Activated CD8-positive, alpha-beta memory T cell treated with anti-CD3 and anti-CD28 coated beads, Interleukin-2, amount 10 ng/mL, durations not matched to agents 7 days and 5 days (primary cell): ENCODE measurements around the gene STS. TPM values are rescaled to one million over a fixed set of nuclear protein-coding genes. Genes with fewer than 3 reads are reported as not detected.

Source experiments
- ATAC-seq: fragments of 150-1000 bp; cut with Tn5 transposase; one replicate; pipeline ENCODE4 v1.10.0; 2021; ENCODE audit warnings: moderate library complexity
- CTCF ChIA-PET: fragments of 350-600 bp; sonication (Branson Sonifier 250); formaldehyde crosslinking; loops from one replicate; lab custom pipeline; 2021; ENCODE audit warnings: antibody characterized with exemption; lab: Charles Lee
- DNase-seq: peaks from one replicate; pipeline ENCODE4 v3.0.0-alpha.2; 2020
- H3K27ac Mint-ChIP-seq: one replicate; pipeline ENCODE4 v1.8.0; 2021; ENCODE audit warnings: mild to moderate bottlenecking, mixed read lengths
- H3K27me3 Mint-ChIP-seq: one replicate; pipeline ENCODE4 v1.8.0; 2021; ENCODE audit warnings: mixed read lengths
- H3K36me3 Mint-ChIP-seq: one replicate; pipeline ENCODE4 v1.8.0; 2021; ENCODE audit warnings: mild to moderate bottlenecking, mixed read lengths
- H3K4me1 Mint-ChIP-seq: one replicate; pipeline ENCODE4 v1.8.0; 2021; ENCODE audit warnings: mixed read lengths
- H3K4me3 Mint-ChIP-seq: one replicate; pipeline ENCODE4 v1.8.0; 2021; ENCODE audit warnings: mild to moderate bottlenecking, moderate library complexity, mixed read lengths
- H3K9me3 Mint-ChIP-seq: one replicate; pipeline ENCODE4 v1.8.0; 2022; ENCODE audit warnings: low read depth, mixed read lengths
- total RNA-seq, 2 experiments: library from RNA; stranded (reverse); gene quantifications; one replicate each; pipeline ENCODE4 v1.2.3, GENCODE V29; 2021

The STS gene
- total RNA-seq, 2 experiments from 2014 or later = 1.5 to 1.7 TPM

DNA sequence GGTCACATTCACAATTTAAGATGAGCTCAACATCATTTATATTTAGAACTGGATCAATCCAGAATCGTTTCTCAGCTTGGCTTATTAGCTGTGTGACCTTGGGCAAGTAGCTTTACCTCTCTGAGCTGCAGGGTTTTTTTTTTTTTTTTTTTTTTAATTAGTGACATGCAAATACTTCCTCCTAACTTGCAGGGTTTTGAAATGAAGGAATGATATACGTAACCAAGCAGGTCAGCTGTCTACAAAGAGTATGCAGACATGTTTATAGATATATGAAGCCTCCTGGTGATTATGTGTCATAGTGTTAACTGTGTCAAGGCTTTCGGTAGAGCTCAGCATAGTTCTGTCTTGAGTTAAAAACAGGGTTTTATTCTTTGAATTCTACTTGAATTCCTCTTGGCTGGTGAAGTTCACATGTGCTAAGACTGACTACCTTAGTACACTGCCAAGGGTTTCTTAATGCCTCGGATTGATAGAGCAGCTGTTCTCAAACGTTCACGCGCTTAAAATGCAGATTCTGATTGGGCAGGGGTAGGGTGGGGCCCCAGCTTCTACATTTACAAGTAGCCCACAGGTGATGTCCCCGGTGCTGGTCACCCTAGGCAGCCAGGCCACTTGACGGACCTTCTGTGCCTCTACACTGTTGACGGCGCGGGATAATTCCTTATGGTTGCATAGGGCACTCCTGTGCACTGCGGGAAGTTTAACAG lies 654 bp upstream of the STS start:
- peak overlapping the region; percentile 85 for H3K27ac Mint-ChIP-seq
- H3K4me3 Mint-ChIP-seq = peak overlapping the region; percentile 79
- H3K36me3 Mint-ChIP-seq = peaks cover 7% of the 10 kb centered on the region
- peak; percentile 44 for DNase-seq
- no peaks in the 10 kb centered on the region for H3K27me3 Mint-ChIP-seq
- no peak for ATAC-seq
- CTCF ChIA-PET = interaction anchor here (1.1 to 2.2 kb wide), 2 partner anchors 12 to 14 kb away, joined by 4 to 9 read pairs; no protein-coding TSS in a partner anchor
- H3K4me1 Mint-ChIP-seq = peaks cover 21% of the 10 kb centered on the region
- no peaks in the 10 kb centered on the region for H3K9me3 Mint-ChIP-seq

DNA sequence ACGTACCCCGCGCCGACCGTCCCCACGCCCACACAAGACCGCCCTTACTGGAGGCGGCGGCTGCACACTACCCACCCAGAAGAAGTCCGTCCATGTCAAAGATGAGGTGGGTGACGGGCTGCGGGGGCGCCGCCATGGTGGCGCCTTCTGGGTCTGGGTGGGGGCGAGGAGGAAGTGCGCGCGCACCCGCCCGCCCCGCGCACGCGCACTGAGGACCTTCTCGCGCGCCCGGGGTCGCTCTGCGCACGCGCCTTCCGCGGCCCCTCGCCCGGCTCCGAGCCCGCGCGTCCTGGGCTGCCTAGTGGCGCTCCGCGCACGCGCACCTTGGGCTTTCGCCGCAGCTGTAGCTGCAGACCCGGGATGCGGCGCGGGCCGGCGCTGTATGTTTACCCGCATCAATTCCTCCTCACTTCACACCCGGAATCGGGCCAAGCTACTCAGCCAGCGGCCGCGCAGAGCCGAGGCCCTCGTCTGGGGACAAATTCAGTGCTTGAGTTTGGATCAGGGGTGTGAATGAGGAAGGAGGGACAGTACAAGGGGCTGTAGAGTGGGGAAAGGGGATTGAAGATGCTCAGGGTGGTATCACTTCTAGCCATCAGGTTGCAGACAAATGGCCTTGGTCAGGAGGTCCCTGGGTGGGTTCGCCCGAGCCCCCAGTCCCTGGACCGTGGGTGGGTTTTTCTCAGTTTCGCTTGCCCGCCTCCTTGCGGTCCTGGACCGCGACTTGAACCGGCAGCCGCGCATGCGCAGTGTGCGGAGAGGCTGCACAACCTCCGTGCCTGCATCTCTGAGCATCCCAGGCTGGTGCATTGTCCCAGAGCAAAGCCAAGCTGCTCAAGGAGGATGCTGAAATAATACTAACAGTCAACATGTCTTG lies 704 bp downstream of the STS start, which contains the start of gene PUDP:
PUDP (minus strand) TSS at position 176 of the 877 bp plus-strand sequence; CDS start at position 136, 40 bp downstream.
- peak within 1 kb of the TSS; percentile 89 for H3K27ac Mint-ChIP-seq
- DNase-seq (peak; percentile 86), ATAC-seq (peak; percentile 94)
- no peaks in the 10 kb centered on the region for H3K9me3 Mint-ChIP-seq
- H3K4me3 Mint-ChIP-seq = peak within 1 kb of the TSS; percentile 80
- no peaks in the 10 kb centered on the region for H3K27me3 Mint-ChIP-seq
- H3K4me1 Mint-ChIP-seq = peaks cover 19% of the 10 kb centered on the region
- CTCF ChIA-PET = interaction anchor here (2.2 kb wide), 1 partner anchor 15 kb away, joined by 9 read pairs; no protein-coding TSS in a partner anchor
- H3K36me3 Mint-ChIP-seq = peaks cover 1% of the 10 kb centered on the region

DNA sequence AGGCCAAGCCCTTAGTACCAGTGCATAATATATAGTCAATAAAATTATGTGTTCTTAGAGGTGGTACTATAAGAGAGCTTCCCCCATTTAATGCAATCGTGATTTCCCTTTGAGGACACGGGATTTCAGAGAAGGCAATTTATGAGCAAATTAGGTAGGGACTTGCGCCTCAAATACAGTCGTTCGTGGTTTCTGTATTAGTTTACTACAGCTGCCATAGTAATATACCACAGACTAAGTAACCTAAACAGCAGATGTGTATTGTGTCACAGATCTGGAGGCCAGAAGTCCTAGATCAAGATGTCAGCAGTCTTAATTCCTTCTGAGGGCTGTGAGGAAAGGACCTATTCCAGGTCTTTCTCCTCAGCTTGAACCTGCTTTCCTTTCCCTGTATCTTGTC lies 1.9 kb downstream of the STS start:
- no peak for ATAC-seq
- no peak for DNase-seq
- CTCF ChIA-PET = no interaction called here
- Mint-ChIP-seq H3K9me3 (no peaks in the 10 kb centered on the region), H3K27ac (no peak overlapping the region), H3K4me3 (no peak overlapping the region), H3K27me3 (no peaks in the 10 kb centered on the region), H3K36me3 (peaks cover 1% of the 10 kb centered on the region), H3K4me1 (peaks cover 17% of the 10 kb centered on the region)

DNA sequence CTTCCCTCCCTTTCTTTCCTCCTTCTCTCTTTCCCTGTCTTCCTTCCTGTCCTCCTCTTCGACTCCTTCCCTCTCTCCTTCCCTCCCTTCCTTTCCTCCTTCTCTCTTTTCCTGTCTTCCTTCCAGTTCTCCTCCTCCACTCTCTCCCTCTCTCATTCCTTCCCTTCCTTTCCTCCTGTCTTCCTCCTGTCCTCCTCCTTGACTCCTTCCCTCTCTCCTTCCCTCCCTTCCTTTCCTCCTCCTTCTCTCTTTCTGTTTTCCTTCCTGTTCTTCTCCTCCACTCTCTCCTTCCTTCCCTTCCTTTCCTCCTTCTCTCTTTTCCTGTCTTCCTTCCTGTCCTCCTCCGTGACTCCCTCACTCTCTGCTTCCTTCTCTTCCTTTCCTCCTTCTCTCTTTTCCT lies 5.7 kb downstream of the STS start:
- no peak overlapping the region for H3K27ac Mint-ChIP-seq
- CTCF ChIA-PET = no interaction called here
- H3K9me3 Mint-ChIP-seq = no peaks in the 10 kb centered on the region
- H3K4me1 Mint-ChIP-seq = peaks cover 6% of the 10 kb centered on the region
- H3K36me3 Mint-ChIP-seq = no peaks in the 10 kb centered on the region
- no peaks in the 10 kb centered on the region for H3K27me3 Mint-ChIP-seq
- ATAC-seq = no peak
- H3K4me3 Mint-ChIP-seq = no peak overlapping the region
- no peak for DNase-seq

DNA sequence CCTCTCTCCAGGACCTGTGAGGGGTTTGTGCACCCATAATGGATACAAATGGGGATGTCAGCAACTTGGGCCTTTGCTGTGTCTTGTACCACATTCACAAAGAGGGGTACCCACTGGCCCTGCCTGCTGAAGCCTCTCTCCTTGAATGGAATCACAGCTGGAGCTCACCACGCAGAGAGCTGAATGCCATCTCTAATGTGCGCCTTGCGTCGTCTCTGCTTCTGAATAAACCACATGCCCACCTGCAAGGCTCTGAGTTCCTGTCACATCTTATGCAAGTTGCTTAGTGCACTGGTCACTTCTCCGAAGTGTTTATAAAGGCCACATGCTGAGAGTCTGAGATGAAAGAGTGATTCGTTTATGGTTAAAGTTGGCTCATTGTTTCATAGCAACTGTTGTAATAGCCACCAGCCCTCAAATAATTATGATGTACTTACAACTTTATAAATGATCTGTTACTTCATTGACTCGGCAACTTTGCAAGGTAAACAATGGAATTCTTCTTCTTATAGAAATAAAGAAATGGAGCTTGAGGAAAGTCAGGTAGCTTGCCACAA lies 6.6 kb downstream of the STS start:
- no peaks in the 10 kb centered on the region for H3K27me3 Mint-ChIP-seq
- H3K4me3 Mint-ChIP-seq = no peak overlapping the region
- no peaks in the 10 kb centered on the region for H3K9me3 Mint-ChIP-seq
- CTCF ChIA-PET = no interaction called here
- peaks cover 2% of the 10 kb centered on the region for H3K4me1 Mint-ChIP-seq
- DNase-seq (no peak), ATAC-seq (no peak)
- no peaks in the 10 kb centered on the region for H3K36me3 Mint-ChIP-seq
- H3K27ac Mint-ChIP-seq = no peak overlapping the region

DNA sequence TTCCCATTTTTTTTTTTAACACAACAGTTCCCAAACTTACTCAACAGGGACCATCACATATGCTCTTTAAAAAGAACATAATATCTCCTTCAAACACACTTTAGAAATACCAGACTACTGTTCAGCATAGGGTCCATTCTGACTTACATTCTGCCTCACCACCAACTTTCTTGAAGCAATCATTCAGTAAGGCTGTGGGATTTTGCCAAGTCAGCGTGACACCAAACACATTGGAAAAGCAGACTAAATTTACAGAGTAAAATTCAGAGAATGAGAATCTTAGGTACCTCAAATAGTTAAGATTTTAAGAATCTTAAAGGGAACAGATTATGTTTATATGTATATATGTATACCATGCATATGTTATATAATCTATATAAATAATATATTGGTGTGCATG lies 7.7 kb downstream of the STS start:
- ATAC-seq (no peak), DNase-seq (no peak)
- H3K27me3 Mint-ChIP-seq = no peaks in the 10 kb centered on the region
- no peaks in the 10 kb centered on the region for H3K36me3 Mint-ChIP-seq
- CTCF ChIA-PET = no interaction called here
- H3K4me3 Mint-ChIP-seq = no peak overlapping the region
- H3K9me3 Mint-ChIP-seq = no peaks in the 10 kb centered on the region
- H3K27ac Mint-ChIP-seq = no peak overlapping the region
- peaks cover 6% of the 10 kb centered on the region for H3K4me1 Mint-ChIP-seq

DNA sequence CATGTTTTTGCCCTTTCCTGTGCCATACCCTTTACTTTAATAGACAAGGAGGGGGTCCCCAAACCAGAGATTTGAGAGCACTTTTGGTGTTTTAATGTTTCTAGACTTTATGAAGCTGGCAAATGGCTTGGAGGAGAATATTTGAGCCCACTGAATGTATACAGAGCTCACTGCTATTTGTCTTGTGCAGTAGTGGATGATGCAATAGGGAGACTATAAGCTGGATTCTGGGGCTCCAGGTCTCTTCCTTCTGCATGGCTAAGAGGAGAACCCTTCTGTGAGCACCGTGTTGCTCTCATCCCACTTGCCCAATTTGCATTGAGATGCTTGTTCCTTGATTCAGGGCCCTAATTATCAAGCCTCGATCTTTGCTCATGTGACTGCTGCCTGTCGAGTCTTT lies 9.4 kb downstream of the STS start:
- H3K27ac Mint-ChIP-seq = no peak overlapping the region

DNA sequence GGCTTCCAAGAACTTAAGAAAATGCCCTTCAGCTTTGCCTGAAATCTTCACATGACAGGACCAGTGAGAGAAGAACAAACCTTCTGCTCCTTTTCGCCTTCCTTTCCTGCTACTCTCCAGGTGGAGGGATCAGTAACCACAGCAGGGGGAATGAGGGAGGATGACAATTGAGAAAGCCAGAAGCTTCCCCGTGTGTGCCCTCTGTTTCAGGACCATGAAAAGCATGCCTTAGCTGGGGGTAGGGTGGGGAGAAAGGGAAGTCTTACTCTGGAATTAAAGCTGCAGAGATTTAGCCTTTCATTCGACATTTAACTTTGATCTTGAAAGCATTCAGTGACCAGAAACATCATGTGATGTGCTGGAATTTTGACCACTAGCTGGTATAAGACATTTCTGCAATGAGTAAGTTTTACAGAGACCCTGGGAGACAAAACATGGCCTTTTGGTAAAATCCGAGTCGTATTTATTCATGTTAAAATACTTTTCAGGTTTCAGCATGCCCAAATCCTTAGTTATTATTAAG lies 11.0 kb downstream of the STS start:
- no peak for DNase-seq
- CTCF ChIA-PET = no interaction called here
- H3K9me3 Mint-ChIP-seq = no peaks in the 10 kb centered on the region
- H3K4me3 Mint-ChIP-seq = no peak overlapping the region
- no peaks in the 10 kb centered on the region for H3K27me3 Mint-ChIP-seq
- no peak overlapping the region for H3K27ac Mint-ChIP-seq
- H3K36me3 Mint-ChIP-seq = no peaks in the 10 kb centered on the region
- ATAC-seq = no peak
- H3K4me1 Mint-ChIP-seq = peaks cover 6% of the 10 kb centered on the region

More for the DNA sequence above, 9.4 kb downstream of the STS start:
- Mint-ChIP-seq H3K4me3 (no peak overlapping the region), H3K36me3 (no peaks in the 10 kb centered on the region), H3K9me3 (no peaks in the 10 kb centered on the region), H3K4me1 (peaks cover 6% of the 10 kb centered on the region), H3K27me3 (no peaks in the 10 kb centered on the region)
- ATAC-seq = no peak
- DNase-seq = no peak
- CTCF ChIA-PET = no interaction called here

DNA sequence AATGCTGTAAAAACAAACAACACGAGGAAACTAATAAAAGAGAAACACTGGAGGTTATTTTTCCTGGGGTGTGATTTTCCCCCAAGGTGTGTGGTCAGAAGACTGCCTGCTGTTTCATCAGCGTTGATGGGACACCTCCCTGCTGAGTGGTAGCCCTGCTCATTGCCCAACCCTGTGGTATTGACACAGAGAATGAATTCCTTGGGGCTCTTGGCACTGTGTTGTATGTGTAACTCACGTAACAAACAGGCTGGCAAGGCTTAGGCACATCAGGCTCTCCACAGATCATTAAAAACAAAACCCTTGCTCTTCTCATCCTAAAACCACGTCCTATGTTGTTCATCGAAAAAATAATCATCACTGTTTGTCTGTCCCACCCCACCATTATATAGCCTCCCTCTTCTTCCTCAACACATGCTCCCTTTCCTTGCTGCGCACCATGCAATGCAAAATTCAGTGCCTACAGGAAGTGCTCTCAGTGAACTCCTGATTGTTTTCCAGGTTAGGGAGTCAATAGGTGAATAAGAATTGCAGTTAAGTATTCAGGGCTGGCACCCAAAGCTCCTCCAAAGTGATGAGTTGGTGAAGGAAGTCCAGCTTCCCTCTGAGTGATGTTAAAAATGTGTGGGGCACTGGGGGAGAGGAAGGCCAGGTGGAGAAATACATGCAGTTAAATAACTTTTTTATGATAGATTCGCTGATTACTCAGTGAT lies 11.8 kb downstream of the STS start:
- H3K27ac Mint-ChIP-seq = no peak overlapping the region
- no peaks in the 10 kb centered on the region for H3K36me3 Mint-ChIP-seq
- H3K9me3 Mint-ChIP-seq = no peaks in the 10 kb centered on the region
- H3K4me3 Mint-ChIP-seq = no peak overlapping the region
- no peaks in the 10 kb centered on the region for H3K27me3 Mint-ChIP-seq
- ATAC-seq = no peak
- no peak for DNase-seq
- CTCF ChIA-PET = interaction anchor here (1.3 kb wide), 1 partner anchor 12 kb away, joined by 3 read pairs; no protein-coding TSS in a partner anchor
- H3K4me1 Mint-ChIP-seq = peaks cover 6% of the 10 kb centered on the region

DNA sequence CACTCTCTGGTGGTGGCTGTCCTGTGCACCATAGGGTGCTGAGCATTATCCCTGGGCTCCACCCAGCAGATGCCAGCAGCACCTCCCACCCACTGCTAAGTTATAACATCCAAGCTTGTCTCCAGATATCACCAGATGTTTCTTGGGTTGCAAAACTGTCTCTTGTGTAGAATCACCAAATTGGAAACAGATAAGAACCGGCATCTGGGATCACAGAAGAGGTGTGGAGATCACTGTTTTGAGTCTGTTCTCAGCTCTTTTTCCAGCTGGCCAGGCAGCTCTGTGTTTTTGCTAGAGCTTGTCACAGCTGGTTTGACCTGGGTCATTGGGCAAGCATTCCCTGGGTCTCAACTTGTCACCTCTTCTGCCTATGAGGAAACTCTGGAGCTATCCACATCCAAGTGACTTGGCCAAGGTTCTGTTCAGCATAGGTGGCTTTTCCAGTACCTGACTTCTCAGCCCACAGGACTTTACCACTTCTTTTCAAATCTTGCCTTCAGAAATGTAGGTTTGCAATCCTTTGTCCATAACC lies 15.7 kb downstream of the STS start:
- H3K27ac Mint-ChIP-seq = no peak overlapping the region

DNA sequence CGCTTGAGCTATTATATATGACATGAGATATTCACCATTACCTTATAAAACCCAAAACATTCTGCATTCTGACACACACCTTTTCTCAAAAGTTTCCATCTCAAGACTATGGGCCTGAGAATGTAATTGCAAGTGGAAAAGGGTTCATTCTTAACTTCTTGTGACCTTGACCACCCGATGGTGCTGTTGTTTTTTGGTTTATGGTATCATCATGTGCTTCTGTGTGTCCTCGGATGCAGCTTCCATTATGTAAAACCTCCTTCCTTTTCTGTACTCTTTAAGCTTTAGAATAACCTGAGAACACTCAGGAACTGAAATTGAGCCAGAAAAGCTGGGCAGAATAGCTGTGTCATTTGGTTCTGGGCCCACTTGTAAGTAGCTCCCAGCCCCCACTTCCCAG lies 16.7 kb downstream of the STS start:
- H3K27ac Mint-ChIP-seq = no peak overlapping the region
- H3K27me3 Mint-ChIP-seq = no peaks in the 10 kb centered on the region
- no peak overlapping the region for H3K4me3 Mint-ChIP-seq
- ATAC-seq (no peak), DNase-seq (no peak)
- CTCF ChIA-PET = no interaction called here
- H3K36me3 Mint-ChIP-seq = no peaks in the 10 kb centered on the region
- no peaks in the 10 kb centered on the region for H3K9me3 Mint-ChIP-seq
- peaks cover 6% of the 10 kb centered on the region for H3K4me1 Mint-ChIP-seq

More for the DNA sequence above, 15.7 kb downstream of the STS start:
- DNase-seq = no peak
- ATAC-seq = no peak
- Mint-ChIP-seq H3K9me3 (no peaks in the 10 kb centered on the region), H3K36me3 (no peaks in the 10 kb centered on the region), H3K4me3 (no peak overlapping the region), H3K4me1 (peaks cover 6% of the 10 kb centered on the region), H3K27me3 (no peaks in the 10 kb centered on the region)
- CTCF ChIA-PET = no interaction called here

DNA sequence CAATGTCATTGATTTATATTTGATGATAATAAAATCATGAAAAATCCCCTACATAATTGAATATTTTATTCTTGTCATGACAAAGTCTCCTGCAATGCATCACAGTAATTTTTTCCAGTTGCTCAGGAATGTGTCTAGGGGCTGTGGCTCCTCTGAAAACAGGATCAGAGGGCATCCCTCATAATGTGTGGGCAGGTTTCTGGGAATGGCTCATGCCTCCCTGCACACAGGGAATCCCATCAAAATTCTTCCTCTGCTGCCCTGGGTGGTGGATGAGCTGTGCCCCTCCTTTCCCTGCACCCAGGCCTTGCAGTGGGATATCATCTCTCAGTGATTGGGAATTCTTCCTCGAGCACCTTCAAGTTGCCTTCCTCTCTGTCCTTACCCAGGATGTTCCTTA lies 20.9 kb downstream of the STS start:
- ATAC-seq = no peak

More for the DNA sequence above, 20.9 kb downstream of the STS start:
- Mint-ChIP-seq H3K4me1 (no peaks in the 10 kb centered on the region), H3K27me3 (no peaks in the 10 kb centered on the region), H3K9me3 (no peaks in the 10 kb centered on the region), H3K36me3 (peaks cover 1% of the 10 kb centered on the region), H3K4me3 (no peak overlapping the region), H3K27ac (no peak overlapping the region)
- DNase-seq = no peak
- CTCF ChIA-PET = no interaction called here
